Measurements from ENCODE around the gene ANKRD16.
"Not testable (repeated sequence)": the region's sequence is repeated elsewhere in the genome, so short reads cannot be mapped to it uniquely, and the experiment has no call there.

Gene ANKRD16

DNA sequence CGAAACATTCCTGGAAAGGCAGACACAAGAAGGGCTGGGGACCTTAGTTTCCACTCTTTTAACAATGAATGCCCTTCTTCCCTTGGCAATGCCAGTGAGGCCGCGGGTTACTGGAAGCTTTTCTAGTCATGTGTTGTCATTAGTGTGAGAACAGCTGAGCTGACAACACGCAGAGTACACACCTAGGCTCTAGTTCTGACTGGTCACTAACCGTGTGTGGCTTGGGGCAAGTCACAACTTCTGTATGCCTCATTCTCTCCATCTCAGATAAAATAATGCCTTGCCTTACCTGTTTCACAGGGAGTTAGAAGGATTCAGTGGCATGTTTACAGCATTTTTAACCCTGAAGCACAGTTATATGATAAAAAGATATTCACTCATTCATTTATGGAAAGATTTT is 32.1 kb upstream of the ANKRD16 start:
- no peak overlapping the region for H3K27ac ChIP-seq (ENCODE audit: low read depth, low read length)
- H3K27me3 ChIP-seq (ENCODE audit: control insufficient read depth in 5 of 5, insufficient read depth in 4 of 5, low read length in 5 of 5): no peaks in the 10 kb centered on the region
- peaks cover 32 to 95% (median 88%) of the 10 kb centered on the region in 5 donors for H3K36me3 ChIP-seq (ENCODE audit: control insufficient read depth in 5 of 5, insufficient read depth in 5 of 5, low read length in 5 of 5)
- peaks cover 0 to 9% (median 0%) of the 10 kb centered on the region in 5 donors for H3K4me1 ChIP-seq (ENCODE audit: control insufficient read depth in 5 of 5, insufficient read depth in 5 of 5, low read length in 5 of 5)
- no peak overlapping the region for H3K4me3 ChIP-seq (ENCODE audit: low read depth in 1 of 5, low read length in 5 of 5)
- no peak overlapping the region for H3K9ac ChIP-seq (ENCODE audit: low read length in 5 of 5)
- H3K9me3 ChIP-seq (ENCODE audit: control insufficient read depth in 5 of 5, low read length in 5 of 5): no peaks in the 10 kb centered on the region

DNA sequence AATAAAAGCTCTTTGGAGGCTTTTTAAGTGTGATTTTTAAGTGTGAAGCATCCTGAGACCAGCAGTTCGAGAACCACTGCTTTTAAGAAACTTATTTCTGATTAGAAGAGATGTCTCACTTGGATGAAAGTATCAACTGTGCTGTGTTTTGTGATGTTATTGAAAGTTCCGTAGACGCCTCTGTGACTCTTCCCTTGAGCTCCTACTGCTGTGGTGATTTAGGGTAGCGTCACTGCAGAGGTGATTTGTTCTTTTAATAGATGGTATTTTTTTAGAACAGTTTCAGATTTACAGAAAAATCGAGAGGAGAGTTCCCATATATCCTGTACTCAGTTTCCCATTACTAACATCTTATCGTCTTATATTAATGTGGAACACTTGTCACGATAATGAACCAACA is 29.9 kb upstream of the ANKRD16 start:
- Histone ChIP-seq H3K4me1 (ENCODE audit: control insufficient read depth in 5 of 5, insufficient read depth in 5 of 5, low read length in 5 of 5) (no peaks in the 10 kb centered on the region), H3K27me3 (ENCODE audit: control insufficient read depth in 5 of 5, insufficient read depth in 4 of 5, low read length in 5 of 5) (no peaks in the 10 kb centered on the region), H3K9ac (ENCODE audit: low read length in 5 of 5) (no peak overlapping the region), H3K36me3 (ENCODE audit: control insufficient read depth in 5 of 5, insufficient read depth in 5 of 5, low read length in 5 of 5) (peaks cover 32 to 97% (median 91%) of the 10 kb centered on the region in 5 donors), H3K9me3 (ENCODE audit: control insufficient read depth in 5 of 5, low read length in 5 of 5) (no peaks in the 10 kb centered on the region), H3K27ac (ENCODE audit: low read depth, low read length) (no peak overlapping the region), H3K4me3 (ENCODE audit: low read depth in 1 of 5, low read length in 5 of 5) (no peak overlapping the region)

- no peaks in the 10 kb centered on the region for H3K9me3 ChIP-seq (ENCODE audit: control insufficient read depth in 5 of 5, low read length in 5 of 5)
- no peak overlapping the region for H3K9ac ChIP-seq (ENCODE audit: low read length in 5 of 5)
- H3K27me3 ChIP-seq (ENCODE audit: control insufficient read depth in 5 of 5, insufficient read depth in 4 of 5, low read length in 5 of 5): no peaks in the 10 kb centered on the region
- peaks cover 32 to 97% (median 91%) of the 10 kb centered on the region in 5 donors for H3K36me3 ChIP-seq (ENCODE audit: control insufficient read depth in 5 of 5, insufficient read depth in 5 of 5, low read length in 5 of 5)
- H3K27ac ChIP-seq (ENCODE audit: low read depth, low read length): no peak overlapping the region
- no peaks in the 10 kb centered on the region for H3K4me1 ChIP-seq (ENCODE audit: control insufficient read depth in 5 of 5, insufficient read depth in 5 of 5, low read length in 5 of 5)
- no peak overlapping the region for H3K4me3 ChIP-seq (ENCODE audit: low read depth in 1 of 5, low read length in 5 of 5)
Measured at GRCh38 chr10:5918763-5919162, 29.1 kb upstream of the ANKRD16 start.

GRCh38 chr10:5917305-5917704 is 27.6 kb upstream of the ANKRD16 start:
- H3K27ac ChIP-seq (ENCODE audit: low read depth, low read length): no peak overlapping the region
- H3K27me3 ChIP-seq (ENCODE audit: control insufficient read depth in 5 of 5, insufficient read depth in 4 of 5, low read length in 5 of 5): no peaks in the 10 kb centered on the region
- H3K36me3 ChIP-seq (ENCODE audit: control insufficient read depth in 5 of 5, insufficient read depth in 5 of 5, low read length in 5 of 5): peaks cover 38 to 96% (median 91%) of the 10 kb centered on the region in 5 donors

GRCh38 chr10:5915451-5915850 is 25.8 kb upstream of the ANKRD16 start:
- no peak overlapping the region for H3K9ac ChIP-seq (ENCODE audit: low read length in 5 of 5)
- H3K27me3 ChIP-seq (ENCODE audit: control insufficient read depth in 5 of 5, insufficient read depth in 4 of 5, low read length in 5 of 5): no peaks in the 10 kb centered on the region
- no peak overlapping the region for H3K27ac ChIP-seq (ENCODE audit: low read depth, low read length)
- no peak overlapping the region for H3K4me3 ChIP-seq (ENCODE audit: low read depth in 1 of 5, low read length in 5 of 5)
- H3K9me3 ChIP-seq (ENCODE audit: control insufficient read depth in 5 of 5, low read length in 5 of 5): no peaks in the 10 kb centered on the region
- H3K36me3 ChIP-seq (ENCODE audit: control insufficient read depth in 5 of 5, insufficient read depth in 5 of 5, low read length in 5 of 5): peaks cover 28 to 97% (median 87%) of the 10 kb centered on the region in 5 donors
- no peaks in the 10 kb centered on the region for H3K4me1 ChIP-seq (ENCODE audit: control insufficient read depth in 5 of 5, insufficient read depth in 5 of 5, low read length in 5 of 5)

More at GRCh38 chr10:5917305-5917704, 27.6 kb upstream of the ANKRD16 start:
- H3K4me3 ChIP-seq (ENCODE audit: low read depth in 1 of 5, low read length in 5 of 5): no peak overlapping the region
- no peak overlapping the region for H3K9ac ChIP-seq (ENCODE audit: low read length in 5 of 5)
- no peaks in the 10 kb centered on the region for H3K4me1 ChIP-seq (ENCODE audit: control insufficient read depth in 5 of 5, insufficient read depth in 5 of 5, low read length in 5 of 5)
- no peaks in the 10 kb centered on the region for H3K9me3 ChIP-seq (ENCODE audit: control insufficient read depth in 5 of 5, low read length in 5 of 5)

DNA sequence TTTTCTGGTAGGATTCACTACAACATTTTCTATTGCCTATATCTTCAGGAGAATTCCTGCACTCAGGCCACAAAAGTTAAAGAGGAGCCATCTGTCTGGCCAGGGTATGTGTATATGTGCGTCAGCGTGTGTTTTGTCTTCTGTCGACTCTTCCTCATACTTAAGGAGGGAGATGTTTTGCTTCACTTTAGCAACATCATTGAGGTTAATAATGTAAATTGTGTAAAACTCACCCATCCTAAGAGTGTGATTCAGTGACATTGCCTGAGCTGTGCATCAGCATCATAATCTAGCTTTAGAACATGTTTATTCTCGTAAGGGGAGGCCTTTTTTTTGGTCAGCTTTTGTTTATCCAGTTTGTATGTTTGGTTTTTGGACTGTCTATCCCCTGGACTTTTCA is 24.0 kb upstream of the ANKRD16 start:
- Histone ChIP-seq H3K27ac (ENCODE audit: low read depth, low read length) (no peak overlapping the region), H3K36me3 (ENCODE audit: control insufficient read depth in 5 of 5, insufficient read depth in 5 of 5, low read length in 5 of 5) (peaks cover 20 to 98% (median 92%) of the 10 kb centered on the region in 5 donors), H3K27me3 (ENCODE audit: control insufficient read depth in 5 of 5, insufficient read depth in 4 of 5, low read length in 5 of 5) (no peaks in the 10 kb centered on the region), H3K9me3 (ENCODE audit: control insufficient read depth in 5 of 5, low read length in 5 of 5) (no peaks in the 10 kb centered on the region), H3K4me1 (ENCODE audit: control insufficient read depth in 5 of 5, insufficient read depth in 5 of 5, low read length in 5 of 5) (no peaks in the 10 kb centered on the region), H3K4me3 (ENCODE audit: low read depth in 1 of 5, low read length in 5 of 5) (no peak overlapping the region), H3K9ac (ENCODE audit: low read length in 5 of 5) (no peak overlapping the region)

DNA sequence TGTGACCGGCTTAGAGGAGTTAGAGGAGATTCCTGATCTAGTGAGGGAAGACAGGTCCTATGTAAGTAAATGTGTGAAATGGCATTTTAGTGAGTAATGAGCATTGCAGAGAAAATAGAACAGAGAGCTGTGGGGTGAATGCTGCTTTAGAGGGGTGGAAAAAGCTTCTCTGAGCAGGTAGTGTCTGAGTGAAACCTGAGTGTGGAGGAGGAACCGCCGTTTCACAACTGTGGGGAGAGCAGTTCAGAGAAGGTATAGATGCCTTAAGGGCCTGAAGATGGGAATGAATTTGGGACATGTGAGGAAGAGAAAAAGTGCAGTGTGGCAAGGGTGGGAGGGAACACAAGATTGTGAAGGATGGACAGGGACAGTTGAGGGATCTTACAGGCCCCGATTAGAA is 22.0 kb upstream of the ANKRD16 start:
- no peaks in the 10 kb centered on the region for H3K27me3 ChIP-seq (ENCODE audit: control insufficient read depth in 5 of 5, insufficient read depth in 4 of 5, low read length in 5 of 5)
- peaks cover 26 to 81% (median 78%) of the 10 kb centered on the region in 5 donors for H3K36me3 ChIP-seq (ENCODE audit: control insufficient read depth in 5 of 5, insufficient read depth in 5 of 5, low read length in 5 of 5)
- H3K9ac ChIP-seq (ENCODE audit: low read length in 5 of 5): no peak overlapping the region
- H3K9me3 ChIP-seq (ENCODE audit: control insufficient read depth in 5 of 5, low read length in 5 of 5): no peaks in the 10 kb centered on the region
- H3K4me3 ChIP-seq (ENCODE audit: low read depth in 1 of 5, low read length in 5 of 5): no peak overlapping the region
- H3K27ac ChIP-seq (ENCODE audit: low read depth, low read length): no peak overlapping the region
- H3K4me1 ChIP-seq (ENCODE audit: control insufficient read depth in 5 of 5, insufficient read depth in 5 of 5, low read length in 5 of 5): no peaks in the 10 kb centered on the region

- Histone ChIP-seq H3K27ac (ENCODE audit: low read depth, low read length) (no peak overlapping the region), H3K4me1 (ENCODE audit: control insufficient read depth in 5 of 5, insufficient read depth in 5 of 5, low read length in 5 of 5) (peaks cover 0 to 4% (median 0%) of the 10 kb centered on the region in 5 donors), H3K9me3 (ENCODE audit: control insufficient read depth in 5 of 5, low read length in 5 of 5) (no peaks in the 10 kb centered on the region), H3K36me3 (ENCODE audit: control insufficient read depth in 5 of 5, insufficient read depth in 5 of 5, low read length in 5 of 5) (peaks cover 22 to 78% (median 76%) of the 10 kb centered on the region in 5 donors), H3K4me3 (ENCODE audit: low read depth in 1 of 5, low read length in 5 of 5) (no peak overlapping the region), H3K27me3 (ENCODE audit: control insufficient read depth in 5 of 5, insufficient read depth in 4 of 5, low read length in 5 of 5) (no peaks in the 10 kb centered on the region), H3K9ac (ENCODE audit: low read length in 5 of 5) (no peak overlapping the region)
Measured at GRCh38 chr10:5910323-5911100, 20.8 kb upstream of the ANKRD16 start.

DNA sequence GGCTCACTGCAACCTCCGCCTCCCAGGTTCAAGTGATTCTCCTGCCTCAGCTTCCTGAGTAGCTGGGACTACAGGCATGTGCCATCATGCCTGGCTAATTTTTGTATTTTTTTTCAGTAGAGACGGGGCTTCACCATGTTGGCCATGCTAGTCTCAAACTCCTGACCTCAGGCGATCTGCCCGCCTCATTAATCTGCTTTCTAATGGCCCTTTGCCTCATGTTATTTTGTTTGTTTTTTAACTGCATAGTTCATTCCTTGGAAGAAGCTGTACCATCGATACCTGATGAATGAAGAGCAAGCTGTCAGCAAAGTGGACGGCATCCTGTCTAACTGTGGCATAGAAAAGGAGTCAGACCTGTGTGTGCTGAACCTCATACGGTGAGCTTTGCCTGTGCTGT is 19.0 kb upstream of the ANKRD16 start:
- not testable (repeated sequence) for H3K9me3 ChIP-seq (ENCODE audit: control insufficient read depth in 5 of 5, low read length in 5 of 5); H3K4me1 ChIP-seq (ENCODE audit: control insufficient read depth in 5 of 5, insufficient read depth in 5 of 5, low read length in 5 of 5); H3K9ac ChIP-seq (ENCODE audit: low read length in 5 of 5); H3K27me3 ChIP-seq (ENCODE audit: control insufficient read depth in 5 of 5, insufficient read depth in 4 of 5, low read length in 5 of 5); H3K27ac ChIP-seq (ENCODE audit: low read depth, low read length); H3K4me3 ChIP-seq (ENCODE audit: low read depth in 1 of 5, low read length in 5 of 5)
- peaks cover 19 to 60% (median 57%) of the 10 kb centered on the region in 5 donors for H3K36me3 ChIP-seq (ENCODE audit: control insufficient read depth in 5 of 5, insufficient read depth in 5 of 5, low read length in 5 of 5)

GRCh38 chr10:5906651-5907050 is 17.0 kb upstream of the ANKRD16 start:
- Histone ChIP-seq H3K36me3 (ENCODE audit: control insufficient read depth in 5 of 5, insufficient read depth in 5 of 5, low read length in 5 of 5) (peaks cover 13 to 43% (median 41%) of the 10 kb centered on the region in 5 donors), H3K9me3 (ENCODE audit: control insufficient read depth in 5 of 5, low read length in 5 of 5) (no peaks in the 10 kb centered on the region), H3K4me3 (ENCODE audit: low read depth in 1 of 5, low read length in 5 of 5) (no peak overlapping the region), H3K9ac (ENCODE audit: low read length in 5 of 5) (no peak overlapping the region), H3K4me1 (ENCODE audit: control insufficient read depth in 5 of 5, insufficient read depth in 5 of 5, low read length in 5 of 5) (peaks cover 0 to 4% (median 0%) of the 10 kb centered on the region in 5 donors), H3K27me3 (ENCODE audit: control insufficient read depth in 5 of 5, insufficient read depth in 4 of 5, low read length in 5 of 5) (no peaks in the 10 kb centered on the region), H3K27ac (ENCODE audit: low read depth, low read length) (no peak overlapping the region)
